DND-41 (cell line): ENCODE data around the gene TTC28.
A peak's percentile ranks its signal among the peaks of the same experiment; 100 is the strongest.

Source experiments
- ATAC-seq: fragments of 200-7000 bp; cut with Tn5 transposase; 3 replicates; pipeline ENCODE4 v1.9.1; 2021; ENCODE audit warnings: low read depth; ENCODE audit not compliant: insufficient read depth
- DNase-seq: peaks from one replicate; pipeline ENCODE4 v3.0.0-alpha.2; 2020
- H2AFZ ChIP-seq: 2 replicates; pipeline ENCODE4 v1.6.0; 2012; ENCODE audit warnings: low read depth, low read length
- H3K27ac ChIP-seq: 2 replicates; pipeline ENCODE4 v1.5.1; 2012; ENCODE audit warnings: low read length, inconsistent platforms
- H3K27me3 ChIP-seq: fragments of 200-600 bp; sonication (generic); 2 replicates; pipeline ENCODE4 v1.6.0; 2012; ENCODE audit warnings: low read length, mild to moderate bottlenecking, inconsistent platforms; ENCODE audit not compliant: insufficient read depth, poor library complexity
- H3K36me3 ChIP-seq: 2 replicates; pipeline ENCODE4 v1.5.1; 2012; ENCODE audit warnings: low read length, inconsistent platforms; ENCODE audit not compliant: insufficient read depth
- H3K4me1 ChIP-seq: 2 replicates; pipeline ENCODE4 v1.5.1; 2012; ENCODE audit warnings: mild to moderate bottlenecking, low read length; ENCODE audit not compliant: insufficient read depth
- H3K4me2 ChIP-seq: 2 replicates; pipeline ENCODE4 v1.6.0; 2012; ENCODE audit warnings: mild to moderate bottlenecking, moderate library complexity, low read length, inconsistent platforms; ENCODE audit not compliant: insufficient read depth
- H3K4me3 ChIP-seq, 2 experiments: fragments of 200-600 bp in 1 of 2; shearing (Covaris generic) in 1 of 2; 2 replicates each; pipeline ENCODE4 v1.5.1; 2012 to 2016; ENCODE audit warnings: inconsistent platforms in 2 of 2, low read length in 2 of 2, mild to moderate bottlenecking in 2 of 2, low read depth in 1 of 2, moderate library complexity in 1 of 2
- H3K79me2 ChIP-seq: 2 replicates; pipeline ENCODE4 v1.6.0; 2012; ENCODE audit warnings: low read length, inconsistent platforms; ENCODE audit not compliant: insufficient read depth
- H3K9ac ChIP-seq: 2 replicates; pipeline ENCODE4 v1.6.0; 2012; ENCODE audit warnings: low read depth, mild to moderate bottlenecking, inconsistent platforms, low read length, moderate library complexity
- H3K9me3 ChIP-seq: 2 replicates; pipeline ENCODE4 v1.5.1; 2012; ENCODE audit warnings: low read length, moderate library complexity, mild to moderate bottlenecking, inconsistent platforms; ENCODE audit not compliant: insufficient read depth, severe bottlenecking
- H4K20me1 ChIP-seq: 2 replicates; pipeline ENCODE4 v1.6.0; 2012; ENCODE audit warnings: low read length; ENCODE audit not compliant: insufficient read depth
- EZH2 ChIP-seq: IDR thresholded peaks from 3 replicates; pipeline ENCODE4 v1.6.1; 2012; ENCODE audit warnings: borderline replicate concordance, low read depth, mild to moderate bottlenecking, moderate library complexity, low read length, inconsistent platforms; ENCODE audit not compliant: severe bottlenecking
- TF ChIP-seq, protein P1 (sequence below): IDR thresholded peaks from 2 replicates; pipeline ENCODE4 v1.5.1; 2012; ENCODE audit warnings: borderline replicate concordance, low read length, moderate library complexity, mild to moderate bottlenecking; ENCODE audit not compliant: poor library complexity, severe bottlenecking; ENCODE audit errors: extremely low read depth

TTC28 gene

GRCh38 chr22:28108851-28109250 lies 570.8 kb downstream of the TTC28 start:
- Histone ChIP-seq H3K4me2 (no peak overlapping the region), H3K27ac (no peak overlapping the region), H3K4me1 (no peaks in the 10 kb centered on the region), H3K27me3 (no peaks in the 10 kb centered on the region), H3K4me3 (no peak overlapping the region), H3K79me2 (peaks cover 4% of the 10 kb centered on the region; the same call in 1 of the 2 replicates), H3K36me3 (peaks cover 43% of the 10 kb centered on the region), H3K9me3 (no peaks in the 10 kb centered on the region), H4K20me1 (peaks cover 2% of the 10 kb centered on the region; the same call in 1 of the 2 replicates), H2AFZ (no peak overlapping the region), H3K9ac (no peak overlapping the region)
- ATAC-seq (no peak), DNase-seq (no peak)
- TF ChIP-seq, protein P1, sequence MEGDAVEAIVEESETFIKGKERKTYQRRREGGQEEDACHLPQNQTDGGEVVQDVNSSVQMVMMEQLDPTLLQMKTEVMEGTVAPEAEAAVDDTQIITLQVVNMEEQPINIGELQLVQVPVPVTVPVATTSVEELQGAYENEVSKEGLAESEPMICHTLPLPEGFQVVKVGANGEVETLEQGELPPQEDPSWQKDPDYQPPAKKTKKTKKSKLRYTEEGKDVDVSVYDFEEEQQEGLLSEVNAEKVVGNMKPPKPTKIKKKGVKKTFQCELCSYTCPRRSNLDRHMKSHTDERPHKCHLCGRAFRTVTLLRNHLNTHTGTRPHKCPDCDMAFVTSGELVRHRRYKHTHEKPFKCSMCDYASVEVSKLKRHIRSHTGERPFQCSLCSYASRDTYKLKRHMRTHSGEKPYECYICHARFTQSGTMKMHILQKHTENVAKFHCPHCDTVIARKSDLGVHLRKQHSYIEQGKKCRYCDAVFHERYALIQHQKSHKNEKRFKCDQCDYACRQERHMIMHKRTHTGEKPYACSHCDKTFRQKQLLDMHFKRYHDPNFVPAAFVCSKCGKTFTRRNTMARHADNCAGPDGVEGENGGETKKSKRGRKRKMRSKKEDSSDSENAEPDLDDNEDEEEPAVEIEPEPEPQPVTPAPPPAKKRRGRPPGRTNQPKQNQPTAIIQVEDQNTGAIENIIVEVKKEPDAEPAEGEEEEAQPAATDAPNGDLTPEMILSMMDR: no peak
- TF ChIP-seq EZH2: no peak

- ATAC-seq (no peak), DNase-seq (no peak)
- no peak overlapping the region for H3K4me3 ChIP-seq
- no peak for TF ChIP-seq EZH2
- TF ChIP-seq, protein P1: no peak
- H3K4me1 ChIP-seq: no peaks in the 10 kb centered on the region
- peaks cover 3% of the 10 kb centered on the region; the same call in 1 of the 2 replicates for H4K20me1 ChIP-seq
- no peaks in the 10 kb centered on the region for H3K9me3 ChIP-seq
- H3K27ac ChIP-seq: no peak overlapping the region
- no peak overlapping the region for H3K4me2 ChIP-seq
- peaks cover 63% of the 10 kb centered on the region for H3K36me3 ChIP-seq
- H2AFZ ChIP-seq: no peak overlapping the region
- H3K9ac ChIP-seq: no peak overlapping the region
- H3K27me3 ChIP-seq: no peaks in the 10 kb centered on the region
- peaks cover 4% of the 10 kb centered on the region; the same call in 1 of the 2 replicates for H3K79me2 ChIP-seq
Observed at GRCh38 chr22:28106617-28107016, 573.0 kb downstream of the TTC28 start.

DNA sequence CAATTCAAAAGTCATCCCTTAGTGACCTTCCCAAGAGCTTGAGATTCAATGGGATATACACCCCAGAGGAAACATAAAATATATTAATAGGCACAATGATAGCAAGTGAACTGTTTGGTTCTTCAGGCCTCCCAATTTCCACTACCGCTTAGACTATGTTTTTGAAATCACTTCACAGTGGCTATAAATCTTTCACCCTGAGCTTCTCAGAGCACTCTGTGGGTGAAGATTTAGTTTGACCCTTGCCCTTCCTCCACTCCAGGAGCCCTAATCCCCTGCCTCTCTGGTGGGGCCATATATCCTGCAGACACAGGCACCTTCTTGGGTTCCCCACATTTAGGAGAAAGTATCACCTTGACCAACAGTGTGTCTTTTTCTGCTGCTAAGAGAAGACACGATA lies 573.7 kb downstream of the TTC28 start:
- Histone ChIP-seq H4K20me1 (peaks cover 3% of the 10 kb centered on the region; the same call in 1 of the 2 replicates), H3K79me2 (peaks cover 4% of the 10 kb centered on the region; the same call in 1 of the 2 replicates), H2AFZ (no peak overlapping the region), H3K36me3 (peaks cover 69% of the 10 kb centered on the region), H3K4me3 (no peak overlapping the region), H3K4me1 (no peaks in the 10 kb centered on the region), H3K9ac (no peak overlapping the region), H3K9me3 (no peaks in the 10 kb centered on the region), H3K27ac (0 out of 2 replicates have a peak overlapping the region, but pooled peaks have one; percentile 15), H3K4me2 (no peak overlapping the region), H3K27me3 (no peaks in the 10 kb centered on the region)
- TF ChIP-seq, protein P1: no peak
- TF ChIP-seq EZH2: no peak
- DNase-seq: no peak
- no peak for ATAC-seq
